Measurements from ENCODE around the gene PPCDC.

PPCDC gene

DNA sequence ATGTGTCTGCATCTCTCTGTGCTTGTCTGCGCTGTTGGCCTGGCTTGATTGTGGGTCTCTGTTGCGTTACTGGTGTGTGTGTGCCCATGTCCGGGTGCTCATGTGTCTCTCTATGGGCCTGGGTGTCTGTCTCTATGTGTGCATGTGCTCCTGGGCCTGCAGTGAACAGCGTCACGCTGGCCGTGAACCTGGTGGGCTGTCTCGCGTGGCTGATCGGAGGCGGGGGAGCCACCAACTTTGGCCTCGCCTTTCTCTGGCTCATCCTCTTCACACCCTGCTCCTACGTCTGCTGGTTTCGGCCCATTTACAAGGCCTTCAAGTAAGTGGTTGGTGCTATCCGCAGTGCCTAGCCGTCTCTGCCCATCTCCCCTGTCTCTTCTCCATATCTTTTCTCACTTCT lies 7.0 kb upstream of the PPCDC start:
- no peak for DNase-seq

DNA sequence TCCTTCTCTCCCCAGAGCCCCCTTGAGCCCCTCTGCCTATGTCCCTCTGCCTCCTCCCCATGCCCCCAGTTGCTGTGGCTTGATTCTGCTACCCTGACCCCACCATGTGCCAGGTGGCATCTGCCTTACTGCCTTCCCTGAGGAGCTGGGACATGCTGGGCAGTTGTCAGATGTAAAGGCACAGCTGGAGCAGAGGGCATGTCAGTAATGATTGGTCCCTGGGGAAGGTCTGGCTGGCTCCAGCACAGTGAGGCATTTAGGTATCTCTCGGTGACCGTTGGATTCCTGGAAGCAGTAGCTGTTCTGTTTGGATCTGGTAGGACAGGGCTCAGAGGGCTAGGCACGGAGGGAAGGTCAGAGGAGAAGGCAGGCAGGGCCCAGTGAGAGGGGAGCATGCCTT lies 3.5 kb upstream of the PPCDC start:
- no peak for DNase-seq

DNA sequence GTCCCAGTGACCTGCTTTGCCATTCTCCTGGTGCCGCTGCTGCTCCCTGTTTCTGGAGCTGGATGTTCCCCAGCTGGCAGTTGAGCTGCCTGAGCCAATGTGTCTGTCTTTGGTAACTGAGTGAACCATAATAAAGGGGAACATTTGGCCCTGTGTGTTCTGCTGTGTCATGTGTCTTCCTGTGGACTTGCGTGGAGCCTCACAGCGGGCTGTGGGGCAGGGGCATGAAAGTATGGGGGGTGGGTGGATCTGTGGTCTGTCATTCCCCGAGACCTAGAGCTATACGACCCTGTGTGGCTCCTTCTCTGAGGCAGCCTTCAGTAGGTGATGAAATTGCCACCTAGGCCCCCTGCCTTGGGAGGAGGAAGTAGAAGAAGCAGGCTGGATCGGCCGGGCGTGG lies 2.0 kb upstream of the PPCDC start:
- no peak for DNase-seq

DNA sequence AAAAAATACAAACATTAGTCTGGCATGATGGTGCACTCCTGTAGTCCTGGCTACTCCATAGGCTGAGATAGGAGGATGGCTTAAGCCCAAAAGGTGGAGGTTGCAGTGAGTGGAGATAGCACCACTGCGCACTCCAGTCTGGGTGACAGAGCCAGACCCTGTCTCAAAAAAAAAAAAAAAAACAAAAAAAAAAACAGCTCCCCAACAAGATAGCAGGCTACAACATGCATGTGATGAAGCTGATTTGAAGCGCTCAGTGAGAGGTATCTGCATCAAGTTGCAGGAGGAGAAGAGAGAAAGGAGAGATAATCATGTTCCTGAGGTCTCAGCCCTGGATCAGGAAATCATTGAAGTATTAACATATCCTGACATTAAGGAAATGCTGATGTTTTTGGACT lies 608 bp upstream of the PPCDC start:
- no peak for DNase-seq

DNA sequence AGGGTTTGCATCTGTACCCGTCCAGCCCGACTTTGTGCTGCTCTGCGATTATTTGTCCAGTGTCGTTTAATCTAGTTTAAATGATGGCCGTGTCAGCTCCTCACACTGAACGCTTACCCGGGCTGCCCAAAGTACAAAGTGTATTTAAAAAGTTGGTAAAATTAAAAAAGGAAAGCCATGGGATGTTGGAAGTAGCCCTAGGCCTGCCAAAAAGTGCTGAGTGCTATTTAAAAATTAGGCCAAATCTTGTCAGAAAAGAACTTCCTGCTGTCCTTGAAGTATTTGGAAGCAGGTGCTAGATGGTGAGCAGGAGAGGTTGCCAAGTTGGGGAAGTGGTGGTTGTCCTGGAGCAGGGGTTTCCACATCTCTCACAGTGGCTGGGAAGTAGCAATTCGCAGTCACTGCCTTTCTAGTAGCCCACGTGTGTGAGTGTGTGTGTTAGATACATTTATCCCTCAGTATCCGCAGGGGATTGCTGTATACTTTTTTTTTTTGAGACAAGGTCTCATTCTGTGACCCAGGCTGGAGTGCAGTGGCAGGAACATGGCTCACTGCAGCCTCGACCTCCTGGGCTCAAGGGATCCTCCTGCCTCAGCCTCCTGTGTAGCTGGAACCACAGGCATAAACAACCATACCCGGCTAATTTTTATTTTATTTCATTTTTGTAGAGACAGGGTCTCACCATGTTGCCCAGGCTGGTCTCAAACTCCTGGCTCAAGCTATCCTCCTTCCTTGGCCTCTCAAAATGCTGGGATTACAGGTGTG lies 664 bp downstream of the PPCDC start:
- no peak for DNase-seq

DNA sequence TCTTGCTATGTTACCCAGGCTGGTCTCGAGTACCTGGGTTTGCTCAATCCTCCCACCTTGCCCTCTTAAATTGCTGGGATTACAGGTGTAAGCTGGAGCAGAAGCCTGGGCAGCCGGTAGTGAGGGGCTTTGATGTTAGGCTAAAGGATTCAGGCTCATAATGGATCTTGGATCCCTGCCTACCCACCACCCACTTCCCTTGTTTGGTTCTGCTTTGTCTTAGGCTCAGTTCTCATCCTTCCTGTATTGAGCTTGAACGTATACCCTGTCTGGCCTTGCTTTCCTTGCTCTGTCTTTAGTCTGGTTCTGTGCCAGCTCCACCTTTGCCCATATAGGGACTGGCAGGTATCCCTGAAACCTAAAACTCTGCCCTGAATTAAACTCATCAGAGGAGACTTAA lies 1.7 kb downstream of the PPCDC start:
- DNase-seq = no peak

DNA sequence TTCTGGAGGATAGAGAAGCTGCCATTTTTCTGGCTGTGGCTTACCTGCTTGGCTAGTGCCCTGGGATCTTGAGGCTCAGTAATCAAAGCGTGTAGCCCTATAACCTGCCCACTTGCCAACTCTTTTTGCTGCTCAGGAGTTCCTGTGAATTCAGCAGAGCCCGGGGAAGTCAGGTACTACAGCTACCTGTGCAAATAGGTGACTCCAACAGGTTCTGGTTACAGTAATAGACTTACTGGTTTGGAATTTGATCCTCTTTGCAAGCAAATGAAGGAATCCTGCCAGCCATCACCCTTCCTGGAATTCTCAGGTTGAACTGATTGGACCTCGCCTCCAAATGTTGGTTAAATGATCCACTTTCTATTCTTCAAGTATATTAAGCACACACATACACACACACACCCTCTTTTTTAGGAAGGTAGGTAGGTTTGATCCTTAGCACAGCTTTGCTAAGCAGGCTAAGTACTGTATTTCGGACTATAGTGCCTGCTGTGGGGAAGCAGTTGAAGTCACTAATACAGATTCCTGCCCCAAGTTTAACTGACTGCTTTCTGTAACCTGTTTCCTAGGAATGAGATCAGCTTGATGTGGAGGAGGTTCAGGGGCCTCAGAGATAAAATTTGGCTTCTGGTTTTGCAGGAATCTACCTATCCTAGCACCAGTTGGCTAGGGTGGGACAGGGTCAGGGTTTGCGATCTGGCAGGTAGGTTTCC lies 2.3 kb downstream of the PPCDC start:
- DNase-seq = no peak

DNA sequence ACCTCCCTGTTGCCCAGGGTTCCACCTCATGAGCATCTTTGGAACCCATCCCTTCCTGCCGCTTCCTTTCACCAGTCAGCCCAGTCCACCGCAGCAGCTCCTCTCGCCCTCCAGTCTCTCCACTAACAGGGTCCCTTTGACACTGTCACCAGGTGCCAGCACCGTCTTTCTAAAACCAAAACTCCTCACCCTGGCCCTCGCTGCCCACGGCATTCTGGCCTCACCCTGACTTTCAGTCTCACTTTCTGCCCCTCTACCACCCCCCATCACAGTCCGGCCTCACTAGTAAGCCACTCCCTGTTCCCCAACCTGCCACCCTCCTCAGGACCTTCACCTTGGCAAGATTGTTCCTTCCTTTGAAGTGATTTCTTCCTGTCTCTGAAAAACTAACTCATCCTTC lies 4.2 kb downstream of the PPCDC start:
- DNase-seq = no peak

DNA sequence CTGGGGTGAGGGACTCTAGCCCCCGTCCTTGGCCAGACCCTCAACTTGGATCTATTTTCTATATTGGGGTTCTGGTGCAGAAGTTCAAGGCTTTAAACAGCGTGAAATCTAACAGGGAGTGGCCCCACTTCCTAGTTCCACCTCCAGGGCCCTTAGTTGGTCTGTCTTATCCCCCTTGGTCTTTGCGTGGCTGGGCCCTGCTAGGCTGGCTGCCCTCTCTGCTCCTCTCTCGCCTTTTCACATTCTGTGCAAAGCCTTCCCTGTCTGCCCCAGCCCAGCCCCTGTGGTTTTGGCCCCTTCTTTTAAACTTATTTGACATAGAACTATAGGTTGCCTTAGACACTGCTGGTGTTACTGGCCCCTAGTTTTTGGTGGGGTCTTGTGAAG lies 5.6 kb downstream of the PPCDC start:
- no peak for DNase-seq

DNA sequence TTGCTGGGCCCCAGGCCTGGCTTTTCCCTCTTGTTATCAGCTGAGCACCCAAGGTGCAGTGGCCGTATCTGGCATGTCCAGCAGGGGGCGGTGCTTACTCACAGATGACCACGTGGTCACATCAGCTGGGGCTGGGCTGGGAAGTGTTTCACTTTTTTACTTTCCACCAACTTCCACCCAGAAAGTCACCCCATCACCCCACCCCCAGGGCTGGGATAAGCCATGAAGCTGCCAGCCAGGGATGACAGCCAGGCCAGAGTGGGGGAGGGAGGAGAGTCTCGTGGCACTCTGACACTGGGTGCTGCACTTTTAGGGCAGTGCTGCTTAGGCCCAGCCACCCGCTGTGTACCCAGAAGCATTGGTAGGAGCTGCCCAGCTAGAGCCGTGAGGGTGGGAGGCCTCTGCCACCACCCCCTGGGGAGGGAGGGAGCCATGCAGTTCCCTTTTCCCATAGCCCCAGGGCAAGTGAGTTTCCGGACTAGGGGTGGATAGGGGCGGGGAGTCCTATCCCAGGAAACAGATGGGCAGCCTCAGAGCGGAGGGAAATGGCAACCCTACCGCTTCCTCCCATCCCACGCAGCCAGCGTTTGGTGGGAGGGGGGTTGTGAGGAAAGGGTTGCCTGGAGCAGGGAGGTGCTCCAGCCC lies 6.1 kb downstream of the PPCDC start:
- no peak for DNase-seq

DNA sequence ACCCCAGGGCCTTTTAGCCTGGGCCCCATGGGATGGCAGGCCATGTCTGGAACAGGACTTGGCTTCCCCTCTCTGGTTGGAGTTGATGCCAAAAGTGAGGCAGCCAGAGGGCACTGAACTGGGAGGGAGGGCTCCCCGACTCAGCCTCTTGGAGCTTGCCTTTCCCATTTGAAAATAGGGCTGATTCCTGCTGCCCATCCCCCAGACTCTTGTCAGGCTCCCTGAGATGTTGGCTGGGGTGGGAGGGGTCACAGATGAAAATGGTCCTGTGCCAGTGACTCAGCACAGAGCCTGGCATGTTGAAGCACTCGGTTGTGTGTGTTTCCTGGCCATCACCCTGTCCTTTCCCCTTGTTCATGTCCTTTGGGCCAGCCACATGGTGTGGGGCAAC lies 6.6 kb downstream of the PPCDC start:
- DNase-seq = no peak

DNA sequence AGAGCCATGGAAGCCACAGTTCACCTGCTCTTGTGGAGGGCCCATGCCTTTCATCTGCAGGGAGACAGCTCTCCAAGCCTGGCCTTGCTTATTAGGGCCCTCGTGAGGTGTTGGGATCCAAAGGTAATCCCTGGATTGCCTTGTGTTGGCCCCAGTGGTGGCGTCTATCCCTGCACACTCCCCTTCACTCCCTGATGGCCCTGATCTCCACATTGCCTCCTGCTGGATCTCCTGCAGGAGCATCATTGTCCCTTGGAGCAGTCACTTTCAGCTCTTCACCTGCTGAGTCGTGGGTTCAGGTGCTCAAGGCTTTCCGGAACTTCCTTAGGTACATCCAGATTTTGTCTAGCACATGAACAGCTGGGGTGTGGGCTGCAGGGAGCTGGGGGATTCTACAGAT lies 7.0 kb downstream of the PPCDC start:
- no peak for DNase-seq

DNA sequence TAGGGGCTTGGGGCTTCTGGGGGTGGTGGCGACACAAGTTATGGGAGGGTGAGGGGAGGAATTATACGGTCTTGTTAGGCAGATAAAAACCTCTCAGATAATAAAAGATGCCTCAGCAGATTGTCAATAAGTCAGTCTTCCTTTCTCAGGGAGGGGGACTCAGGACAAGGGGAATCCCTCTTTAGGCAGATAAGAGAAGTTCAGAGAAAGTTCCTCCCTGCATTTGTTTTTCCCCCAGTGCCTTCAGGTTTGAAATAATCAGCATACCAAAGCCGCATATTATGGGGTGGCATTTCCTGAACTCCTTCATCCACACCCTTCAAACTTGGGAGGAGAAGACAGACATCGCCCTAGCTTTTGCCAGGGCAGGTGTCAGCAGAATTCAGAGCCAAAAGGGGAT lies 8.5 kb downstream of the PPCDC start:
- no peak for DNase-seq

DNA sequence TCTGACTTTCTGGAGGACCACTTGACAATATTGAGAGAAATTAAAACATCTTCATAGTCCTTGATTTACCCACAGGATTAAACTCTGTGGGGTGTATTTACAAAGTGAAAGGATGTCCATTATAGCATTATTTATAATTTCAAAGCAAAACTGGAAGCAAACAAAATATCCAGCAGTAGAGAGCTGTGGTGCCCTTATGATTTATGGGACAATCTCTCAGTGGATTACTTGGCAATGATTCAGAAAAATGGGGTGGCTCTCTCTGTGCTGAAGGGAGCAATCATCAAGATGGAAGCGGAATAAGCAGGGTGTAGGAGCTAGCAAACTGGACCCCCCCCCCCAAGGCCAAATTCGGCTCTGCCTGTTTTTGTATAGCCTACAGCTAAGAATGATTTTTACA lies 9.0 kb downstream of the PPCDC start:
- DNase-seq = no peak

DNA sequence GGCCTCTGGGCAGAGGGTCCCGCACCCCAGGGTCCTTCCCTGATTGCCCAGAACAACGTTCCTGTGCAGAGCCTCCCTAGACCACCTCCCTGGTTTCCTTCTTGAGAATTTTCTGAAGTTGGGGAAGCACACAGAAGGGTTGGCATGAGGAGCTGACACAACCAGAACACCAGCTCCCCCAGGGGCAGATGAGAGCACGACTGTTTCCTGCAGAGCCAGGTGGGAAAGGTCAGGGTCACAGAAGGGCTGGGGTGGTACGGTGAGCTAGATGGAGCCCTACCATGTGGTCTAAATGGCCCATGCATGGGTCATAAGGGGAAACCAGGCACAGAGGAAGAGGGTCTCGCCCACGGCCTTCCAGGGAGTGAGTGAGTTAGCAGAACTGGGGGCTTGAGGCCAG lies 10.4 kb downstream of the PPCDC start:
- no peak for DNase-seq

DNA sequence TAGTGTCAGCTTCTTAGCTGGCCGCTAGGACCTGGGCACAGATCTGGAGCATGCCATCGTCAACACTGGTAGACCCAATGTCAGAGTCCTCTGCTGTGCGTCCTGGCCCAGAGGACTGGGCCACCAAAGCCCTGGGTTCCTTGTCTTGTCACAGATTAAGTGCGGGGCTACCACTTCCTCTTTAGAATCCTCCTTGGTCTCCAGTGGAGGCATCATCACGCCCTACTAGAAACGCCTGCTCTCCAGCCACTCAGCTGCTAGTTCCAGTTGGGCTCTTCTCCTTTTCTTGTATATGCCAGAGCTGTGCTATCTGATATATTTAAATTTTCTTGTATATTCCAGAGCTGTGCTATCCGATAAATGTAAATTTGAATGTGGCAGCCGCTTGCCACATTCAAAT lies 11.2 kb downstream of the PPCDC start:
- DNase-seq = no peak

DNA sequence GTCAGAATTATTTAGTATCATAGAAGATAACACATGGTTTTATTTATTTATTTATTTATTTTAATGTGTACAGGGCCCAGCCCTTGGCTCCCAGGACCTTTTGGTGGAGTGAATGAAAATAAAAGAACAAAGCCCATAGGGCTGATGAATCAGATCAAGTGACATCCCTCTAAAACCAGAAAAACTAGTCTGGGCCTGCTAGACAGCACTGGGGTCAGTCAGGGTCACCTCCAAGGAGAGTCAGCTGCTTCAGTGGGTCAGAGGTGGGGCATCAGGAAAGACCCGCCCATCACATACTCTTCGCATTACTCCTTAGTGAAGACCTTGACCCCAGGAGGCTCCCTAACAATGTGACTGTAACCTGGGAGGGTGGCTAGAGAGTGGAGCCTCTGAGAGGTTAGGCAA lies 12.8 kb downstream of the PPCDC start:
- no peak for DNase-seq

DNA sequence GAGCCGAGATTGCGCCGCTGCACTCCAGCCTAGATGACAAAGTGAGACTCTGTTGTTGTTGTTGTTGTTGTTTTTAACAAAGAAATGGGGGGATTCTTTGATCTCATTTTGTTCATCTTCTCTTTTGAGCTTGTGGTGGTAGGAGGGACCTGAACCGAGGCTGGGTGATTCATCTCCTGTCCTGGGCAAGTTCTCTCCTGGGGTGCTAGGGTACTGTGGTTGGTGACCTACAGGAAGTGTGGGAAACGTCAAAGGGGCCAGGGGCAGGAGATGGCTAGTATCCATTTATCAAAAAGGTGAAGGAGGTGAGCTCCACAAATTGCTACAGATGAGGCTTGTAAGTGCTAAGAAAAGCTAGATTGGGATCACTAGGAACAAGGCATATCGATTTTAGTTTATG lies 14.3 kb downstream of the PPCDC start:
- DNase-seq = no peak

DNA sequence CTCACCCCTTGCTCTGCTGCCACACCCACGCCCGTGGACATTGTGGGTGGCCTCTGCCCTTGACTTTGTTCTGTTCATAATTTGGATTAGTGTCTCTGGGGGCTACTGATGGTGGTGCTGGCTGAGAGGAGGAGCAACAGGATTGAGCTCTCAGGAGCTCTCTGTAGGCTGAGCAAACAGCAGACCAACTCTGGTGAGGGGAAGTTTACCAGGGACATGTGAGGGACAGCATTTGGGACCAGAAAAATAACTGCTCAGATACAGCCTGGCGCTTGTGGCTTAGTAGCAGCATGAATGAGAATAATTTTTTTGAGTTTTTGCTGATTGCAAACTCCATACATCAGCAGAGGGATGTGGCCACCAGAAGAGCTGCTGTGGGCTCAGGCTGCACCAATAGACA lies 14.8 kb downstream of the PPCDC start:
- no peak for DNase-seq

DNA sequence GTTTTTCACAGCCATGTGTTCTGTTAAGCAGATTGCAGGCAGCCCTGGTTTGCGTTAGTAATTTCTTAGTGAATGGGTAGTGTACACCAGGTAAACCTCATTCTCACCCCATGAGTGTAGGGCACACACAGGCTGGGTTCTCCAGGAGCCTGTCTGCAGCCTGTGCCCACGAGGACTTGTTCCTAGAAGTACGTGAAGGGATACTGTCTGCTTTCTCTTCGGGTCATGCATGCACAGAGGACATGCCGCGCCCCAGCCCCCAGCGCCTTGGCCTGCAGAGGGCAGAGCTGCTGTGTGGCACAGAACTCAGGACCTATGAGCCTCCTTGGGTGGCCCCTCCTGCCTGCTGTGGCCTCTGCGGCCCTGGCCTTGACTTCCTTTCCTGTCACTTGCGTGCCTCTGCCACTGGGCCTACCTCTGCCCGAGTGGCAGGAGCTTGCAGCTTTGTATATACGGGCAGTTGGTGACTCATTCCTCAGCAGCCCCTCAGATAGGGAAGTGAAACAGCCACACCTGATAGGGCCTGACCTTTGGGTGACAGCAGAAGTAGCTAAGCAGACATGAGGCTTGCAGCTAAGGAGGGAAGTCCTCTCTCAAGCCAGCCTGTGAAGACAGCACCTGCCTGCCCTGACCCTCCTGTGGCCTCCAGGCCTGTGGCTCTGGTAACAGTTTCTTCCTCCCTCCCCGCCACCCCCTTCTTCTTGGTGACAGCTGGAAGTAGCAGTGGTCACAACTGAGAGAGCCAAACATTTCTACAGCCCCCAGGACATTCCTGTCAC lies 19.5 kb downstream of the PPCDC start:
- DNase-seq = no peak

DNA sequence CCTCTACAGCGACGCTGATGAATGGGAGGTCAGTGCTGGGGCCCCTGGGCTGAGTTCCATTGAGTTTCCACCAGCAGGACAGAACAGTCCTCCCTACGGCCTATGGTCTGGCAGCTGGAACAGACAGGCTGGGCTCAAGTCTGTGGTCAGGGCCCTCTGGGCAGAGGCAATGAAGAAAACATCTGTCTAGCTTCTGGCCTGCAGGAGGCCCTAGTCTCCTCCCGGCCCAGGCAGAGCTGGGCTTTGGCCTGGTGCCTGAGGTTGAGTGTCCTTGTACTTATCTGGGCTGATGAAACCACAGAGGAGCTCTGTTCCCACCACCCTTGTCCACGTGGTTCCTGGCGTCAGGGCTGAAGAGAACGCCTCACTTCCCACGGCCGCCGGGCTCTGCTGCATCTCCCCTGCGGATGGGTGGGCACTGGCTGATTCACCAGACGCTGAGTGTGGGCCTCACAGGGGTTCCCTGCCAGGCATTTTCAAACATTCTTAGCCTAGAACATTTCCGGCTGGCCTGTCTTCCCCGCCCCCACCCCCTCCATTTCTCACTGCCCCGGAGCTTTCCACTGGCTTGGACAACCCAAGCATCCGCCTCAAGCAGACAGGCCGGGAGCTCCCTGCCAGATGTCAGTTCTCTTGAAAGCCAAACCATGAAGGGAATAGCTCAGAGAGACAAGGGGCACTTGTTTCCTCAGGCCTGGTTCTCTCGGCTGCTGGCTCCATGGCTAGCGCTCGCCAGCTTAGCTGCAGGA lies 20.3 kb downstream of the PPCDC start:
- DNase-seq = no peak

DNA sequence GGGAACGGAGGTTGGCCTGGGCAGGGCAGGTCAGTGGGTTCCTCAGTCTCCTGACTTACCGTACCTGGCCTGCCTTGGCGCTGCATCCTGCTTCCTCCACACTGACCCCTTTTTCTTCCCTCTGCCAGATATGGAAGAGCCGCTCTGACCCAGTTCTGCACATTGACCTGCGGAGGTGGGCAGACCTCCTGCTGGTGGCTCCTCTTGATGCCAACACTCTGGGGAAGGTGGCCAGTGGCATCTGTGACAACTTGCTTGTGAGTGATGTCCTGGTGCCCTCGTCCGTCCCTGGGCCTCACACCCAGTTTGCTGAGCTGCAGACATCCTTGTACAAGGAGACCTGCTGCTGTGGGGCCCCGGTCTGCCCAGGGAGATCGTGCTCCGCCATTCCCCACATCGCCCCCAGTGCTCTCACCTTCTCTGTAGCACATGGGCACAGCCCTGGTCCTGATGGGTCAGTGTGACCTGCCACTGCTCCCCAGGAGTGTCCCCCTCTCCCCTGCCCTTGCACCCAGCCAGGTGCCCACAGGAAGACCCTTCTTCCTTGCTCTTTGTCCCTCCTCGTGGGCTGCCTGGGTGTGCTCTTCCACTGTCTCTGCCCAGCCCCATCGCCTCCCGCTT lies 21.0 kb downstream of the PPCDC start:
- DNase-seq = no peak

Data from NCI-H2081 treated with DMSO at 0.1 percent for 48 hours (cell line).